Right kidney (tissue), 9 donors: ENCODE data around the gene NOB1.
A peak's percentile ranks its signal among the peaks of the same experiment; 100 is the strongest.
"Not testable (repeated sequence)": the region's sequence is repeated elsewhere in the genome, so short reads cannot be mapped to it uniquely, and the experiment has no call there.

Experiments
- DNase-seq: peaks from one replicate; pipeline ENCODE4 v3.0.0-alpha.2; 2016
- long read RNA-seq, 8 donors: transcript quantifications; one replicate each; lab custom pipeline, GENCODE V29; 2026

NOB1 gene
- long read RNA-seq, donor 1, transcript NOB1-201 (9 exons, 1,734 nt): major isoform, 21 of 34 reads
- long read RNA-seq, donor 1, partial matches to known transcripts: 12 of 34 reads
- long read RNA-seq, donor 1, other reads (novel, unspliced or antisense): 0 of 34 reads
- long read RNA-seq, donor 2, transcript NOB1-201 (9 exons, 1,734 nt): major isoform, 11 of 17 reads
- long read RNA-seq, donor 2, partial matches to known transcripts: 5 of 17 reads
- long read RNA-seq, donor 2, other reads (novel, unspliced or antisense): 0 of 17 reads
- long read RNA-seq, donor 3, transcript NOB1-201 (9 exons, 1,734 nt): major isoform, 9 of 10 reads
- long read RNA-seq, donor 3, partial matches to known transcripts: 0 of 10 reads
- long read RNA-seq, donor 3, other reads (novel, unspliced or antisense): 0 of 10 reads
- long read RNA-seq, donor 4, transcript NOB1-201 (9 exons, 1,734 nt): major isoform, 16 of 22 reads
- long read RNA-seq, donor 4, partial matches to known transcripts: 6 of 22 reads
- long read RNA-seq, donor 4, other reads (novel, unspliced or antisense): 0 of 22 reads
- long read RNA-seq, donor 5, transcript NOB1-201 (9 exons, 1,734 nt): major isoform, 32 of 33 reads
- long read RNA-seq, donor 5, partial matches to known transcripts: 0 of 33 reads
- long read RNA-seq, donor 5, other reads (novel, unspliced or antisense): 0 of 33 reads
- long read RNA-seq, donor 6, transcript NOB1-201 (9 exons, 1,734 nt): major isoform, 11 of 22 reads
- long read RNA-seq, donor 6, partial matches to known transcripts: 6 of 22 reads
- long read RNA-seq, donor 6, other reads (novel, unspliced or antisense): 0 of 22 reads
- long read RNA-seq, donor 7: 0 reads
- long read RNA-seq, donor 8, transcript NOB1-201 (9 exons, 1,734 nt): major isoform, 23 of 23 reads
- long read RNA-seq, donor 8, partial matches to known transcripts: 0 of 23 reads
- long read RNA-seq, donor 8, other reads (novel, unspliced or antisense): 0 of 23 reads

DNA sequence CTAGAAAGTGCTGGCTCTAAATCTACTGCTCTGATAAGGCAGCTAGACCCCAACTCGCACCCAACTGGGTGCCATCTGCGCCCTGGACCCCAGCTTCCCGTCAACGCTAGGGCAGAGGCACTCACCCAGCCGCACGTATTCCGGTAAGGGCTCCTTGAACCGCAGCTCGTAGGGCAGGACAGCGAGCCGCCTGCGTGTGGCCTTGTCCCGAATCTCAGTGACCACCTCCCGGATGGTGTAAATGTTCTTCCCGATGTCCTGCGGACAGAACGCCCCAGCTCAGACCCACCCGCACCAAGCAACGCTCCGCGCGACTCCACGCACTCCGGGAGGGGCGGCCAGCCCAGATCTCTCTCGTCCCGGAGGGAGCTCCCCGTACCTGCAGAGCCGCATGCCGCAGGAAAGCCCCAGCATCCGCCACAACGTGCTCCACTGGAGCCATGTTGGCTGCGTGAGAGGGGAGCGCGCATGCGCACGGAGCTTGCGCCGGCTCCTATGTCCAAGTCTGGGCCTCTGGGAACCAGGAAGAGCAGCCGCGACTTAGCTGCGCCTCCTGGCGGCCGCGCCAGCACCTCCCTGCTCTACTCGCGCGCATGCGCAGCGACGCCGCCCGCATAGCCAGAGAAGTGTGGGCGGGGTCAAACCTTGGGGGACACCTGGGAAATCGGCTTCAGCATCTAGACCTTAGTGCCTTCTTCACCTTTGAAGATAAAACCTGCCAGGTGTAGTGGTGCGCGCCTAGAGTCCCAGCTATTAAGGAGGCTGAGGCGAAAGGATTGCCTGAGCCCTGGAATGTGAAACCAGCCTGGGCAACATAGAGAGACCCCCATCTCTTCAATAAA is at the start of gene NOB1:
Gene NOB1 (minus strand): TSS at position 458 of the 842 bp plus-strand sequence. CDS start 16 bp downstream, at position 442.
- DNase-seq: peak; percentile 93

DNA sequence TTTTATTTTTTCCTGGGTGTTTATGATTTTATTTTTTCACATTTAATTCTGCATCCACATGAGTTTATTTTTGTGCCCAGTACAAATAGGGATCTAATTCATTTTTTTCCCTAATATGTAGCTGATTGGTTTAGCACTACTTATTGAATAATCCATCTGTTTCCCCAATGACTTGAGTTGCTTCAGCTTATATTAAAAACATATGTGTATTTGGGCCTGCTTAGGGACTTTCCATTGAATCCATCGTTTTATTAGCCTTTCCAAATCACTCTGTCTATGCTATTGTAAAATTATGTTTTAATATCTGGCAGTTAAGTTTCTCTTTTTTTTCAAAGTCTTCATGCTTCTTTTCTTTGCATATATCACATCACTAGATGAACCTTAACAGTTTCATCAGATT is 49.6 kb upstream of the NOB1 start:
- no peak for DNase-seq

DNA sequence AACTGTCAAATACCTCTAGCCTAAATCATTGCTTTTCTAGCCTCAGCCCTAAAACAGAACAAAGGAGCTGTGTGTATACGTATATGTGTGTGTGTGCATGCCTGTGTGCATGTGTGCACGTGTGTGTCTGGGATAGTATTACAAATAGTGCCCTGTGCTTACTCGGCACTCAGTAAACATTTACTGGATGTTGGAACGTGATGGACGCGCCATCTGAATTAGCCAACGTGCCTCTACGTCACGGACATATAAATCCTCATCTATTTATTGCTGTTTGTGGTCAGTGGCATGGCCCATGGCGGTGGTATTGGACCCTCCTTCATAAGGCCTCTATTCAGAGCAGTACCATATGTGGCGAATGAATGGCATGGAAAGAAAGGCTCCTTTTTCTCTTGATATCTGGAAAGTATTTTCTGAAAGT is 44.9 kb upstream of the NOB1 start:
- DNase-seq: no peak

DNA sequence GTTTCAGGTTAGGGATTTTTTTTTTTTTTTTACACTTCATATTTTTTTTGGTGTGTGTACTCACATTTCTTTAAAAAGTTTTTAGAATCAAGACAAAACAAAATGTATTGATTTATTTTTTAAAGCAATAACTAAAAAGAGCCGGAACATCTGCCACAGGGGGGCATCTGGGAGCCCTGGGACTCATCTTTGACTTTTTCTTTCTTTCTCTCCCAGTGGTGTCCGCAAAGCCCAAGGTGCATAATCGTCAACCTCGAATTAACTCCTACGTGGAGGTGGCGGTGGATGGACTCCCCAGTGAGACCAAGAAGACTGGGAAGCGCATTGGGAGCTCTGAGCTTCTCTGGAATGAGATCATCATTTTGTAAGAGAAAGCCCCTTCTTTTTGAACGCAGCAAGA is 43.7 kb upstream of the NOB1 start:
- DNase-seq: no peak

DNA sequence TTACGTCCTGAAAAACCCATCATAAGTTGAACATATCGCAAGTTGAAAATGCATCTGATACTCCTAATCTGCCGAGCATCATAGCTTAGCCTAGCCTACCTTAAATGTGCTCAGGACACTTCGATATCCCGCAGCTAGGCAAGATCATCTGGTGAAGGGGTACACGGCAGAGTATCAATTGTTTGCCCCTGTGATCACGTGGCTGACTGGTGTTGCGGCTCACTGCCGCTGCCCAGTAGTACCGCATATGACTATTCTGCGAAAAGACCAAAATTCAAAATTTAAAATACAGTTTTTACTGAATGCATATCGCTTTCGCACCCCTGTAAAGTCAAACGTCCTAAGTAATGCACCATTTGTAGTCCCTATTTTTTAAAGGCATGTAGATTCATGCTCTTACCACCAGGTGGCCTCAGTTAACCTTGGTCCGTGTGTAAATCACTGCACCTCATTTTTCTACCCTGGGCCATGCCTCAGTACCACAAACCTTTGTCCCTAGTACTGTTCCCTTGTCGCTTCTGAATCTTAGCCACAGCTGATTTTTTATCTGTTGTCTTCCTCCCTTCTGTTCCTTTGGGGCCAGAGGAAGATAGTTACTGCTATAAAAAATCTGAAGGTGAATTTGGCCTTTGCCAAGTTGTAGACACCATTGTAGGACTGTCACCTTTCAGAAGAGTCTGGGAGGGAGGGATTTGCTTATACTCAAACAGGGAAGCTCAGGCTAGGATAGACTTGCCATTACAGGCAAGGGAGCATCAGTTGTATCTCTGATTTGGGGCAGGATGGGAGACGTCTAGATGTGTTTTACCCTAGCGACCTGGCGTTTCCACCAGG is 41.8 kb upstream of the NOB1 start:
- peak; percentile 44 for DNase-seq

DNA sequence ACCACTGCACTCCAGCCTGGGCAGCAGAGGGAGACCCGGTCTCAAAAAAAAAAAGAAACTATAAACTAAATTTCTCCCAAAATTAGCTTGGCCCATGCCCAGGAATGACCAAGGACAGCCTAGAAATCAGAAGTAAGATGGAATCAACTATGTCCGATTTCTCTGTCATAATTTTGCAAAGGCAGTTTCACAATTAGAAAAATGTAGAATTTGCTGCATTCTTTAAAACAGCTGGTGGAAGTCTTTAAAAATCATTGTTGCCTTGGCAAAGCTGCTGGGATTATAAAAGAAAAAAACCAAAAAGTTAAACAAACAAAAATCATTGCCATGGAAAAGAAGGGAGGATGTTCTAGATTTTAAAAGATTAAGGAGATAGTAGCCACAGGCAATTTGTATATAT is 39.8 kb upstream of the NOB1 start:
- DNase-seq: no peak

DNA sequence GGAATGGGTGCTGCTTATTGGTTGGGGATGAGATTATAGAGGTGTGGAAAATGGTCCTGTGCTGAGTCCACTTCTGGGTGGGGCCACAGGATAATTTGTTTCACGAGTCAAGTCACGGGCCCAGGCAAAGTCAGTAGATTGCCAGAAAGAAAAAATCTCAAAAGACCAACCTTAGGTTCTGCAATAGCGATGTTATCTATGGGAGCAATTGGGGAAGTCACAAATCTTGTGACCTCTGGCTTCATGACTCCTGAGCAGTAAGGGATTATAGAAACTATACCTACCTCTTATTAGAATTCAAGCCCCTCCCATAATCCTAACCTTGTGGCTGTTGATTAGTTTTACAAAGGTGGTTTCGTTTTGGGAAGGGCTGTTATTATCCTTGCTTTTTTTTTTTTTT is 38.8 kb upstream of the NOB1 start:
- no peak for DNase-seq

DNA sequence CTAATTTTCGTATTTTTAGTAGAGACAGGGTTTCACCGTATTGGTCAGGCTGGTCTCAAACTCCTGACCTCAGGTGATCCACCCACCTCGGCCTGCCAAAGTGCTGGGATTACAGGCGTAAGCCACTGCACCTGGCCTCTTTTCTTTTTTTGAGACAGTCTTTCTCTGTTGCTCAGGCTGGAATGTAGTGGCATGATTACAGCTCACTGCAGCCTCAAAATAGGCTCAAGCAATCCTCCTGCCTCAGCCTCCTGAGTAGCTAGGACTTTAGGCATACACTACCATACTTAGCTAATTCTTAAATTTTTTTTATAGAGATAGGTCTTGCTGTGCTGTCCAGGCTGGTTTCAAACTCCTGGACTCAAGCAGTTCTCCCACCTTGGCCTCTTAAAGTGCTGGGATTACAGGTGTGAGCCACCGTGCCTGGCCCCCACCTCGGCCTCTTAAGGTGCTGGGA is 36.7 kb upstream of the NOB1 start:
- DNase-seq: not testable (repeated sequence)

DNA sequence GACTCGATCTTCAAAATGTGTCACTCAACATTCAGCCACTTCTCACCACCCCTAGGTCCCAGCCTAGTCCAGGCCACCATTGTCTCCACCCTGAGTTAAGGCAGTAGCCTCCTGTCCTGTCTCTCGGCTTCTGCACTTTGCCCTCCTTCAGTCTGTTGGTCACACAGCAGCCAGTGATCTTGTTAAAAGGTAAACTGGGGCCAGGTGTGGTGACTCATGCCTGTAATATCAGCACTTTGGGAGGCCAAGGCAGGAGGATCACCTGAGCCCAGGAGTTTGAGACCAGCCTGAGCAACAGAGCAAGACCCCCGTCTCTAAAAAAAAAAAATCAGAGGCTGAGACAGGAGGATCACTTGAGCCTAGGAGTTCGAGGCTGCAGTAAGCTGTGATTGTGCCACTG is 33.2 kb upstream of the NOB1 start:
- no peak for DNase-seq

DNA sequence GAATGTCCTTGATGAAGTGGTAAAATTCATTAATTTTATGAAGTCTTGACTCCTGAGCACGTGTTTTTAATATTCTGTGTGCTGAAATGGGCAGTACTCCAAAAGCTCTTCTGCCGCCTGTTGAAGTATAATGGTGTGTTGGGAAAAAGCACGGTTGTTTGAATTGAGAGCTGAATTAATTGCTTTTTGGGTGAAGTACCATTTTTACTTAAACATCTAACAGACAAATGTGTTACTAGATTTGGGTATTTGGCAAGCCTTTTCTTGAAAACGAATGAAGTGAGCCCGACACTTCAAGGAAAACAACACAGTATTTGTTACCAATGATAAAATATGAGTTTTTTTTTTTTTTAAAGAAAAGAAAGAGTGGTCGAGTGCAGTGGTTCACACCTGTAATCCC is 29.9 kb upstream of the NOB1 start:
- DNase-seq: no peak

DNA sequence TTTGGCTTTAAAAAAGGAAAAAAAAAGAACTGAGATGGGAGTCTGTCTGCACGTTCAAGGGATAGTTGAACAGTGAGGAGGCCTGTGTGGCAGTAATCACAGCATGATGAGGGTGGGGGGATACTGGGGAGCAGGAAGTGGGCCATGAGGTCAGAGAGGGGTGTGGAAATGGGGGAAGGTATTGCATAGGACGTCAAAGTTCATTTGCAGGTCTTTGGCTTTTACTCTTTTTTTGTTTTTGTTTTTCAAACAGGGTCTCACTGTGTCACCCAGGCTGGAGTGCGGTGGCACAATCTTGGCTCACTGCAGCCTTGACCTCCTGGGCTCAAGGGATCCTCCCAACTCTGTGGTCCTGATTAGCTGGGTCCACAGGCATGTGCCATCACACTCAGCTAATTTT is 26.4 kb upstream of the NOB1 start:
- no peak for DNase-seq

DNA sequence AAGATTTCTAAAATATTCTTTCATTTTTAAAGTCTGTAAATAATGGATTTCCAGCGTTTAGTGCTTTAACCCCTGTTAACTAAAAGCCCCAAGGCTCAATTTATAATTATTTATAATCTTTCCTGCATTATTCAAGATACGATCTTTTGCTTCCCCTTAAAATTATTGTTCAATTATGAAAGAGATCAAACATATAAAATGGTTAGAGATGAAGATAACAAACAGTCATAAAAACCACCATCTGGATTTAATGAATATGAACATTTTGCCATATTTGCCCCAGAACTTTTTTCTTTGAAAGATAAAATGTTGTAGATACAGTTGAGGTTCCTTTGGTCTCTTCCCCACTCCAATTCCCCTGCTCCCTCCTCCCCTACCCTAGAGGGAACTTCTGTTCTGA is 25.0 kb upstream of the NOB1 start:
- no peak for DNase-seq

DNA sequence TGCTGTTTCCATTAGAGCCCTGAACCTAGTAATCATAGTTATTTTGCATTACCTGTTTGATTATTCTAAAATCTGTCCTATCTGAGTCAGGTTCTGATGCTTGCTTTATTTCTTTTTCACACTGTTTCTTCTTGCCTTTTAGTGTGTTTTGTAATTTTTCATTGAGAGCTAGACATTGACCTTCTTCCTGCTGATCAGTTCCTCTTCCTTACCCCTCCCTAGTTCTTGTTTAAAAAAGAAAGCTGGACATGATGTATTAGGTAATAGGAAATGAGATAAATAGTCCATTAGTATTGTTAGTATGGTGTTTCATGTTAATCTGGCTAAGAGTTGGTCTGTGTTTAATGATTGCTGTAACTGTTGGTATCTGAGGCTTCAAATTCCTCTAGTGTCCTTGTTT is 20.8 kb upstream of the NOB1 start:
- no peak for DNase-seq

DNA sequence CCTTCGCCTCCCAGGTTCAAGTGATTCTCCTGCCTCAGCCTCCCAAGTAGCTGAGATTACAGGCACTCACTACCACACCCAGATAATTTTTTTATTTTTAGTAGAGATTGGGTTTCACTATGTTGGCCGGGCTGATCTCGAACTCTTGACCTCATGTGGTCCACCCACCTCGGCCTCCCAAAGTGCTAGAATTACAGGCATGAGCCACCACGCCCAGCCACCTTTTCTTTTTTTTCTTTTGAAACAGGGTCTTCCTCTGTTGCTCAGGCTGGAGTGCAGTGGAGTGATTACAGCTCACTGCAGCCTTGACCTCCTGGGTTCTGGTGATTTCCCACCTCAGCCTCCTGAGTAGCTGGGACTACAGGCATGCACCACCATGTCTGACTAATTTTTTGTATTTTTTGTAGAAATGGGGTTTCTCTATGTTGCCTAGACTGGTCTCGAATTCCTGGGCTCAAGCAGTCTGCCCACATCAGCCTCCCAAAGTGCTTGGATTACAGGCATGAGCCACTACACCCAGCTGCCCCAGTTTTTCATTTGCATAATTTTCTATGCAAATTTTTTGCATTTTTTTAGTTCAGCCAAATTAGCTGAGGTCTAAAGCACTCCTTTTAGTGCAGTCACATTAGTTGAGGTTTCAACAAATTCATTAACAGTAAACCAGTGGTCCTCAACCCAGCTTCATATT is 18.7 kb upstream of the NOB1 start:
- DNase-seq: no peak

DNA sequence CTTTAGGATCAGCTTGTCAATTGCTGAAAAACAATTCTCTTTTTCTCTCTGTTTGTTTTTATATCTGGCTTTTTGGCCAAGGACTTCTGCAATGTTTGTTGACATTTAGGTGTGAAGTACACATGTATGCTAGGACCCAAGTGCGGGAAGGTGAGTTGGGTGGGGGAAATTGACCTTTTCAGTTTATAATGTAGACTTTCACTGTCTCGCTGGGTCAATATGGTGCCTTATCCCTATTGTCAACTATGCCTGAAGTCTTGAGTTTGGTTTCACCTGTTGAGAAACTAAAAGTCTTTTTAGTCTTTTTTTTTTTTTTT is 16.9 kb upstream of the NOB1 start:
- DNase-seq: no peak

DNA sequence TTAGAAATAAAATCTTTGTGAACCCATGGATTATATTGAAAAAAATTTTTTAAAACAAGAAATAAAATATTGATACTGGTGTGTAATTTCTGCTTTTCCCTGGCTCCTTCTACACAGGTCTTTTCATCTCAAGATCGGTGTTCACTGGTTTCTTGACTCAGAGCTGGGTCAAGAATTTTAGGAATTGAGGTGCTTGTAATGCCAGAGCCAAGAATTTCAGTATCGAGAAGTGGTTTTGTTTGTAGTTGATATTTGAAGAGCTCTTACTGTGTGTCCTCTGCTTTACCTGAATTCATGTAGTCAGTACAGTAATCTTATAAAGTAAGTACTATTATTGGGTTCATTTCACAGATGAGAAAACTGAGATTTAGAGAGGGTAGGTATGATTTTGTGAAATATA is 14.7 kb upstream of the NOB1 start:
- DNase-seq: no peak

DNA sequence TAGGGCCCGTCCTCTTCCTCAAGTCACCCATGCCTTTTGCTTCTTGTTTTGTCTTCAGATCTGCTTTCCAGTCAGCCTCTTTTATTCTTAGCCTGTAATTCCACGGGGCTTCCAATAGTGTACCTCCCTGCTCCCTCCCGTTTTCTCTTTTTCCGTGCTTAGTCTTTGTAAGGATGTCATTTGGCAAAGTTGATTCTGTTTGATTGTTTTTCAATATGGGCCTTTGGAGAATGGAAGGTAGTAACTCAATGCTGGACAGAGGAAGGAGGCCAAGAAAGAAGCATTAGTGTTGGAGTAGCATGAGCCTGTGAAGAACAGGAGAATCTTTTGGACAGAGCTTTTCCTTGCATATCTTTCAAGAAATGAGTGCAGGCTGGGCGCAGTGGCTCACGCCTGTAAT is 13.9 kb upstream of the NOB1 start:
- no peak for DNase-seq

DNA sequence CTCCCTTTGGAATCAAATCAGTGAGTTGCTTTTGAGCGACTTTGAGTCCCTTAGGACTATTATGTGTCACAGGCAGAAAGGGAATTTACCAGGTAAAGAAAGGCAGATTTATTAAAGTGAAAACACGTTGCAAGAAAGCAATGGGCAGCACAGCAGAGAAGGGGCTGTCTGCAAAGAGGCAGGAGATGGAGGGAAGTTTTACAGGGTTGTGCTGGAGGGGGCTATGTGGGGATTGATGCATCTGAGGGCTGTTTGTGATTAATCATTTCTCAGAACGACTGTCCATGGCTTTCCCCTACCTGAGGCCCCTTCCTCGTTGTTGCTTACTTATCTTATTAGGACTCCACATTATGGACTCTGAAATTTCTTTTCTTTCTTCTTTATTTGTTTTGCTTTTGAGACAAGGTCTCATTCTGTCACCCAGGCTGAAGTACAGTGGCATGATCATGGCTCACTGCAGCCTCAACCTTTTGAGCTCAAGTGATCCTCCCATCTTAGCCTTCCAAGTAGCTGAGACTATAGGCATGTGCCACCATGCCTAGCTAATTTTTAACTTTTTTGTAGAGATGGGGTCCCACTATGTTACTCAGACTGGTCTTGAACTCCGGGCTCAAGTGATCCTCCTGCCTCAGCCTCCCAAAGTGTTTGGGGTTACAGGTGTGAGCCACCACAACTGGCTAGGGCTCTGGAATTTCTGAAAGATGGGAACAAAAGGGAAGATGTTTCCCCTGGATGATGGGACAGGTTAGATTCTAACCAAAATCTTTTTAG is 12.9 kb upstream of the NOB1 start:
- no peak for DNase-seq

DNA sequence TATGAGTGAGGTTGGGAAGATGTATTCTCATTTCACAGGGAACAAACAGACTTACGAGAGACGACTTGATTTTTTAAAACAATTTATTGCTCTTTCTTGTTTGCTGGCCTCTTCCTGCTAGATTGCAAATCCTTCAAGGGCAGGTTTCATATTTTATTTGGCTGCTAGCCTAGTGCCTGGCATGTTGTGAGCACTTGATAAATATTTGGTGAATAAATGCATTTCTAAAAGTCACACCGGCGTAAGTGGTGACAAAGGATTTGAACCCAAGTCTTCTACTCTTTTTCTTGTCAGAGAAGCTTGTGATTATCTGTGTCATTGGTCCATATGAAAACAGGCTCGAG is 8.8 kb upstream of the NOB1 start:
- DNase-seq: no peak
